ENCODE measurements around the gene PIH1D2. TPM values are rescaled to one million over a fixed set of nuclear protein-coding genes. Genes with fewer than 3 reads are reported as not detected.

The PIH1D2 gene
- total and polyA plus RNA-seq, 2 of the 4 experiments (the other 2 are of a cell fraction), result 1.1 TPM

GRCh38 chr11:112115386-112115785 is 41.6 kb upstream of the PIH1D2 start:
- POLR2A ChIA-PET (ENCODE audit: unreplicated experiment), result no interaction called here
- H3K9me1 ChIP-seq (ENCODE audit: insufficient read depth, low read length), result no peaks in the 10 kb centered on the region
- dilution Hi-C loops (cut with HindIII; ENCODE audit: low sequenced_read_pairs, unreplicated experiment), result no loop called here
- H2BK15ac ChIP-seq (ENCODE audit: low read depth, low read length), result no peak overlapping the region
- no peak overlapping the region for H3K14ac ChIP-seq (replicated peaks; ENCODE audit: low read depth, low read length)
- H3K36me3 ChIP-seq (ENCODE audit: control insufficient read depth, insufficient read depth, low read length), result no peaks in the 10 kb centered on the region
- in situ Hi-C loops (cut with MboI; ENCODE audit: low sequenced_read_pairs), result loop anchor here (5.0 to 25.0 kb wide), 3 partner anchors 37 to 1172 kb away; no protein-coding TSS in a partner anchor
- H2AK5ac ChIP-seq (ENCODE audit: low read depth, low read length), result 0 out of 2 replicates have a peak overlapping the region, but pooled peaks have one; percentile 71
- no peak overlapping the region for H2BK120ac ChIP-seq (ENCODE audit: low read depth, low read length)
- H3K27ac ChIP-seq (ENCODE audit: insufficient read depth, low read length), result no peak overlapping the region
- H4K8ac ChIP-seq (ENCODE audit: low read depth in 2 of 2, low read length in 2 of 2), result no peak overlapping the region
- no CpG with 5 or more reads among the region's 5 CpGs for WGBS, 2 experiments (ENCODE audit: extremely low coverage in 2 of 2, insufficient read length in 1 of 2)
- peak overlapping the region; percentile 27; the same call in 1 of the 2 replicates for H3K4ac ChIP-seq (ENCODE audit: low read depth, low read length)
- H3K56ac ChIP-seq (ENCODE audit: extremely low read depth, insufficient read depth, low read length), result no peak overlapping the region
- no peak overlapping the region for H3K4me3 ChIP-seq (ENCODE audit: insufficient read depth, low read depth, low read length)
- no peak overlapping the region for H3K4me2 ChIP-seq (ENCODE audit: low read depth, low read length)
- ATAC-seq (ENCODE audit: low read depth) (no peak), DNase-seq (no peak)
- no peak overlapping the region for H2AFZ ChIP-seq (replicated peaks; ENCODE audit: low read length, poor library complexity)
- H2AK9ac ChIP-seq (replicated peaks; ENCODE audit: low read depth, low read length, poor library complexity), result no peak overlapping the region
- CTCF ChIA-PET, result no interaction called here
- H3K4me1 ChIP-seq (ENCODE audit: control insufficient read depth, insufficient read depth, low read length), result peaks cover 5% of the 10 kb centered on the region; the same call in 1 of the 2 replicates
- no peak overlapping the region for H3K18ac ChIP-seq (ENCODE audit: low read depth, low read length)
- H4K91ac ChIP-seq (ENCODE audit: insufficient read depth, low read depth, low read length), result no peak overlapping the region
- H3K27me3 ChIP-seq (ENCODE audit: control insufficient read depth, insufficient read depth, low read length), result no peaks in the 10 kb centered on the region
- no peak overlapping the region for H3K23ac ChIP-seq (ENCODE audit: low read depth, low read length)
- BruUV-seq (replicated peaks), result no TSS peak
- no peak overlapping the region for H3K9ac ChIP-seq (ENCODE audit: low read depth, low read length)
- no peak overlapping the region for H2BK5ac ChIP-seq (ENCODE audit: low read depth, low read length, poor library complexity, severe bottlenecking)
- intact Hi-C loops (cut with micrococcal nuclease), result loop anchor here (10.0 kb wide), 1 partner anchor 1169 kb away; no protein-coding TSS in a partner anchor
- no peaks in the 10 kb centered on the region for H3K9me3 ChIP-seq (ENCODE audit: control insufficient read depth, insufficient read depth, low read length)
- no peaks in the 10 kb centered on the region for H4K20me1 ChIP-seq (ENCODE audit: insufficient read depth, low read length)
- TF ChIP-seq RFX5 (IDR thresholded peaks at IDR 0.05; ENCODE audit: low read depth, low read length) (no peak), CTCF (conservative IDR thresholded peaks at IDR 0.05; ENCODE audit: low read depth, low read length) (no peak)
- H4K5ac ChIP-seq (ENCODE audit: low read depth, low read length), result no peak overlapping the region
- no peaks in the 10 kb centered on the region for H3K79me1 ChIP-seq (ENCODE audit: low read depth in 1 of 2, low read length in 2 of 2)
- 0 out of 2 replicates have a peak overlapping the region, but pooled peaks have one; percentile 5 for H2BK20ac ChIP-seq (ENCODE audit: low read depth, low read length)
